ENCODE measurements around the gene OTOS.

Gene OTOS

GRCh38 chr2:240111253-240111652 is 29.2 kb downstream of the OTOS start:
- no peak for DNase-seq

GRCh38 chr2:240109386-240109785 is 31.1 kb downstream of the OTOS start:
- no peak for DNase-seq

GRCh38 chr2:240107477-240107796 is 33.0 kb downstream of the OTOS start:
- no peak for DNase-seq

- no peak for DNase-seq
Measured at GRCh38 chr2:240106765-240107476, 33.5 kb downstream of the OTOS start.

- DNase-seq: no peak
Measured at GRCh38 chr2:240105982-240106381, 34.5 kb downstream of the OTOS start.

GRCh38 chr2:240103136-240103535 is 37.3 kb downstream of the OTOS start:
- no peak for DNase-seq

- no peak for DNase-seq
Measured at GRCh38 chr2:240098349-240098748, 42.1 kb downstream of the OTOS start.

- DNase-seq: no peak
Measured at GRCh38 chr2:240095556-240096523, 44.6 kb downstream of the OTOS start.

GRCh38 chr2:240089306-240089705 is 51.2 kb downstream of the OTOS start:
- DNase-seq: no peak
